ENCODE data around the gene DMRTB1. TPM values are rescaled to one million over a fixed set of nuclear protein-coding genes. Genes with fewer than 3 reads are reported as not detected.
A peak's percentile ranks its signal among the peaks of the same experiment; 100 is the strongest.

The DMRTB1 gene
- total RNA-seq, 1 experiment from 2014 or later: not detected

DNA sequence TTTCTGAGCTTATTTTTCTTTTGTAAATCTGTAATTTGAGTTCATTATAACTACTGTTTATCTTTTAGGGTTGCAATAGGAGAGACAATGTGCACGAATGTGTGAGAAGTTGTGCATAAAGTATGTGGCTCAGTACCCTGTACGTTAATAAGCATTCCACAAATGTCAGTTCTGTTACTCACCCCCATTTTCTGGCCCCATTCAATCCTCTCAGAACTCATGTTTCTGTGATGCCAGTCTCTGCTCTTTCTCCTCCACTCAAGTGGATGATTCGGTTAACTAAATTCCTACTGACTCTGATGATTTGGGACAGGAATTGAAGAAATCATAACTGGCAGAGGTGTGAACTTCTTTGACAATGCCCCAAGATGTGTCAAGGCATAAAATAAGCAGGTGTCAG lies 10.2 kb upstream of the DMRTB1 start:
- CTCF ChIA-PET: no interaction called here
- H3K4me2 ChIP-seq (ENCODE audit: low read length): peak overlapping the region; percentile 44; the same call in 1 of the 2 replicates
- POLR2A ChIA-PET (ENCODE audit: unreplicated experiment): no interaction called here
- H3K27me3 ChIP-seq (ENCODE audit: low read length): no peaks in the 10 kb centered on the region
- H3F3A ChIP-seq (ENCODE audit: low read length, unreplicated experiment): no peaks in the 10 kb centered on the region
- BruUV-seq (replicated peaks): no TSS peak
- H3K36me3 ChIP-seq (ENCODE audit: low read depth, low read length): no peaks in the 10 kb centered on the region
- H3K9me3 ChIP-seq (ENCODE audit: low read length): no peaks in the 10 kb centered on the region
- H3K27ac ChIP-seq (ENCODE audit: low read length): no peak overlapping the region
- peak; percentile 50 for DNase-seq
- H3K4me1 ChIP-seq (ENCODE audit: insufficient read depth, low read length): peaks cover 10% of the 10 kb centered on the region; the same call in 1 of the 2 replicates
- no peaks in the 10 kb centered on the region for H4K20me1 ChIP-seq (ENCODE audit: low read length)
- intact Hi-C loops (cut with micrococcal nuclease): no loop called here
- no peaks in the 10 kb centered on the region for H3K79me2 ChIP-seq (ENCODE audit: low read length)
- H3K9me2 ChIP-seq (replicated peaks; ENCODE audit: low read length): no peaks in the 10 kb centered on the region
- H3K9ac ChIP-seq (ENCODE audit: low read length): no peak overlapping the region
- peak overlapping the region; percentile 33; the same call in 1 of the 2 replicates for H2AFZ ChIP-seq (ENCODE audit: low read length)
- TF ChIP-seq EZH2 (IDR thresholded peaks at IDR 0.05; ENCODE audit: low read length, unreplicated experiment) (no peak), EZH2phosphoT487 (IDR thresholded peaks at IDR 0.05; ENCODE audit: borderline replicate concordance, low read length) (no peak)
- TF ChIP-seq, protein P1, sequence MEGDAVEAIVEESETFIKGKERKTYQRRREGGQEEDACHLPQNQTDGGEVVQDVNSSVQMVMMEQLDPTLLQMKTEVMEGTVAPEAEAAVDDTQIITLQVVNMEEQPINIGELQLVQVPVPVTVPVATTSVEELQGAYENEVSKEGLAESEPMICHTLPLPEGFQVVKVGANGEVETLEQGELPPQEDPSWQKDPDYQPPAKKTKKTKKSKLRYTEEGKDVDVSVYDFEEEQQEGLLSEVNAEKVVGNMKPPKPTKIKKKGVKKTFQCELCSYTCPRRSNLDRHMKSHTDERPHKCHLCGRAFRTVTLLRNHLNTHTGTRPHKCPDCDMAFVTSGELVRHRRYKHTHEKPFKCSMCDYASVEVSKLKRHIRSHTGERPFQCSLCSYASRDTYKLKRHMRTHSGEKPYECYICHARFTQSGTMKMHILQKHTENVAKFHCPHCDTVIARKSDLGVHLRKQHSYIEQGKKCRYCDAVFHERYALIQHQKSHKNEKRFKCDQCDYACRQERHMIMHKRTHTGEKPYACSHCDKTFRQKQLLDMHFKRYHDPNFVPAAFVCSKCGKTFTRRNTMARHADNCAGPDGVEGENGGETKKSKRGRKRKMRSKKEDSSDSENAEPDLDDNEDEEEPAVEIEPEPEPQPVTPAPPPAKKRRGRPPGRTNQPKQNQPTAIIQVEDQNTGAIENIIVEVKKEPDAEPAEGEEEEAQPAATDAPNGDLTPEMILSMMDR (conservative IDR thresholded peaks at IDR 0.05; ENCODE audit: low read depth, low read length): no peak
- peak; percentile 75 for ATAC-seq
- H3K4me3 ChIP-seq (ENCODE audit: low read length): no peak overlapping the region

DNA sequence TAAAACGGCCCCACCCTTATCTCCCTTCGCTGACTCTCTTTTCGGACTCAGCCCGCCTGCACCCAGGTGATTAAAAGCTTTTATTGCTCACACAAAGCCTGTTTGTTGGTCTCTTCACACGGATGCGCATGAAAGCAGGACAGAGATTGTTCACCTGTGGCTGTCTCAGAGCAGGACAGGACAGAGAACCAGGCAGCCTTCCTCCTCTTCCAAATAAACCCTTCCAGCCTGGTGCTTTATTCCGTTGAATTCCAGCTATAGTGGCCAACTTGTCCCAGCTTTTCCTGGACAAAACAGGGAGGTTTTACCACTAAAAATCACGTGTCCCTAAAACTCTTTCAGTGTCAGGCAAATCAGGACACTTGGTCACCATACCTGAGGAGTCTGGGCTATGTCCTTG lies 9.5 kb upstream of the DMRTB1 start:
- Histone ChIP-seq H3K9me2 (replicated peaks; ENCODE audit: low read length) (no peaks in the 10 kb centered on the region), H3K4me2 (ENCODE audit: low read length) (no peak overlapping the region), H3K9ac (ENCODE audit: low read length) (no peak overlapping the region), H3K36me3 (ENCODE audit: low read depth, low read length) (no peaks in the 10 kb centered on the region), H2AFZ (ENCODE audit: low read length) (no peak overlapping the region), H3K4me1 (ENCODE audit: insufficient read depth, low read length) (peaks cover 10% of the 10 kb centered on the region; the same call in 1 of the 2 replicates), H3F3A (ENCODE audit: low read length, unreplicated experiment) (no peaks in the 10 kb centered on the region), H3K4me3 (ENCODE audit: low read length) (no peak overlapping the region), H3K79me2 (ENCODE audit: low read length) (no peaks in the 10 kb centered on the region), H3K9me3 (ENCODE audit: low read length) (no peaks in the 10 kb centered on the region), H3K27me3 (ENCODE audit: low read length) (no peaks in the 10 kb centered on the region), H3K27ac (ENCODE audit: low read length) (no peak overlapping the region), H4K20me1 (ENCODE audit: low read length) (no peaks in the 10 kb centered on the region)
- DNase-seq (no peak), ATAC-seq (peak; percentile 25)
- ChIA-PET POLR2A (ENCODE audit: unreplicated experiment) (no interaction called here), CTCF (no interaction called here)
- intact Hi-C loops (cut with micrococcal nuclease): no loop called here
- BruUV-seq (replicated peaks): TSS peak; percentile 26
- TF ChIP-seq EZH2 (IDR thresholded peaks at IDR 0.05; ENCODE audit: low read length, unreplicated experiment) (no peak), EZH2phosphoT487 (IDR thresholded peaks at IDR 0.05; ENCODE audit: borderline replicate concordance, low read length) (no peak)
- TF ChIP-seq, protein P1 (conservative IDR thresholded peaks at IDR 0.05; ENCODE audit: low read depth, low read length): no peak

DNA sequence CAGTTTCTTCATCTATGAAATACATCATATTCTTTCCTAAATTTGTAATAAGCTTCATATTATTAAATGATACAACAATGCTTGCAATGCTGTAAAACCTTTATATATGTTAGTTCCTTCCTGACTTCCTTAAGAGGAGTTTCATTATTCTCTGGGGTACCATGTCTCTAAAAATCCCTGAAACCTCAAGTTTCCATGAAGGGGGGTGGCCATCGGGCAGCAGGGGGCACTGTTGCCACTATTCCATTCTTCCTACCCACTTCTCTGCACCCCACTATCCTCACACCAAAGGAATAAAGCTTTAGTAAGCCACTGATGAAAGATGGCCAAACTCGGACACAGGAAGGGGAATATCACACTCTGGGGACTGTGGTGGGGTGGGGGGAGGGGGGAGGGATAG lies 9.0 kb upstream of the DMRTB1 start:
- Histone ChIP-seq H3F3A (ENCODE audit: low read length, unreplicated experiment) (no peaks in the 10 kb centered on the region), H3K4me2 (ENCODE audit: low read length) (no peak overlapping the region), H2AFZ (ENCODE audit: low read length) (no peak overlapping the region), H3K9ac (ENCODE audit: low read length) (no peak overlapping the region), H4K20me1 (ENCODE audit: low read length) (no peaks in the 10 kb centered on the region), H3K27me3 (ENCODE audit: low read length) (no peaks in the 10 kb centered on the region), H3K27ac (ENCODE audit: low read length) (no peak overlapping the region), H3K9me2 (replicated peaks; ENCODE audit: low read length) (no peaks in the 10 kb centered on the region), H3K36me3 (ENCODE audit: low read depth, low read length) (no peaks in the 10 kb centered on the region), H3K4me3 (ENCODE audit: low read length) (no peak overlapping the region), H3K79me2 (ENCODE audit: low read length) (no peaks in the 10 kb centered on the region), H3K9me3 (ENCODE audit: low read length) (no peaks in the 10 kb centered on the region), H3K4me1 (ENCODE audit: insufficient read depth, low read length) (peaks cover 10% of the 10 kb centered on the region; the same call in 1 of the 2 replicates)
- ATAC-seq (no peak), DNase-seq (no peak)
- CTCF ChIA-PET: no interaction called here
- TF ChIP-seq, protein P1 (conservative IDR thresholded peaks at IDR 0.05; ENCODE audit: low read depth, low read length): peak; percentile 55
- TF ChIP-seq EZH2 (IDR thresholded peaks at IDR 0.05; ENCODE audit: low read length, unreplicated experiment) (no peak), EZH2phosphoT487 (IDR thresholded peaks at IDR 0.05; ENCODE audit: borderline replicate concordance, low read length) (no peak)
- no TSS peak for BruUV-seq (replicated peaks)
- intact Hi-C loops (cut with micrococcal nuclease): no loop called here
- POLR2A ChIA-PET (ENCODE audit: unreplicated experiment): no interaction called here

Data from PC-3 (cell line).